ENCODE measurements around the gene TARS3.

The TARS3 gene

GRCh38 chr15:101620671-101621070 lies 103.6 kb downstream of the TARS3 start:
- TF ChIP-seq ZNF565 (CRISPR knock-in tag; conservative IDR thresholded peaks at IDR 0.05; ENCODE audit: low read depth): no peak
- TF ChIP-seq OSR1 (CRISPR knock-in tag; IDR thresholded peaks at IDR 0.05): no peak
- no peak for TF ChIP-seq ARNTL (CRISPR knock-in tag; IDR thresholded peaks at IDR 0.05; ENCODE audit: borderline replicate concordance, low read depth)
- TF ChIP-seq ZNF8 (CRISPR knock-in tag; IDR thresholded peaks at IDR 0.05): no peak
- TF ChIP-seq PPARA (CRISPR knock-in tag; IDR thresholded peaks at IDR 0.05; ENCODE audit: borderline replicate concordance): no peak
- no peak for TF ChIP-seq GLIS3 (CRISPR knock-in tag; IDR thresholded peaks at IDR 0.05)

GRCh38 chr15:101619615-101619865 lies 104.7 kb downstream of the TARS3 start:
- ATAC-seq: no peak
- no peak for TF ChIP-seq CSDC2 (CRISPR knock-in tag; IDR thresholded peaks at IDR 0.05)

More at GRCh38 chr15:101620671-101621070, 103.6 kb downstream of the TARS3 start:
- no peak for ATAC-seq

GRCh38 chr15:101618851-101619614 lies 105.2 kb downstream of the TARS3 start:
- ATAC-seq: no peak
- TF ChIP-seq TOX (CRISPR knock-in tag; IDR thresholded peaks at IDR 0.05; ENCODE audit: borderline replicate concordance): no peak
- no peak for TF ChIP-seq SNAI2 (CRISPR knock-in tag; IDR thresholded peaks at IDR 0.05)
- no peak for TF ChIP-seq ZNF8 (CRISPR knock-in tag; IDR thresholded peaks at IDR 0.05)
- no peak for TF ChIP-seq BACH2 (CRISPR knock-in tag; IDR thresholded peaks at IDR 0.05; ENCODE audit: borderline replicate concordance)

GRCh38 chr15:101618076-101618475 lies 106.2 kb downstream of the TARS3 start:
- ATAC-seq: no peak
- TF ChIP-seq OSR1 (CRISPR knock-in tag; IDR thresholded peaks at IDR 0.05) (no peak), ZC3H10 (CRISPR knock-in tag; IDR thresholded peaks at IDR 0.05) (no peak), CSRNP3 (CRISPR knock-in tag; IDR thresholded peaks at IDR 0.05) (no peak), ZFP3 (CRISPR knock-in tag; IDR thresholded peaks at IDR 0.05) (no peak), BACH2 (CRISPR knock-in tag; IDR thresholded peaks at IDR 0.05; ENCODE audit: borderline replicate concordance) (no peak), ISL1 (CRISPR knock-in tag; IDR thresholded peaks at IDR 0.05) (no peak), ZNF8 (CRISPR knock-in tag; IDR thresholded peaks at IDR 0.05) (no peak), PATZ1 (CRISPR knock-in tag; IDR thresholded peaks at IDR 0.05; ENCODE audit: borderline replicate concordance) (no peak), CREB5 (CRISPR knock-in tag; IDR thresholded peaks at IDR 0.05; ENCODE audit: low read depth) (no peak)

GRCh38 chr15:101617390-101617965 lies 106.8 kb downstream of the TARS3 start:
- ATAC-seq: no peak
- no peak for TF ChIP-seq ZC3H10 (CRISPR knock-in tag; IDR thresholded peaks at IDR 0.05)
- no peak for TF ChIP-seq CREB5 (CRISPR knock-in tag; IDR thresholded peaks at IDR 0.05; ENCODE audit: low read depth)
- TF ChIP-seq ZFP30 (CRISPR knock-in tag; IDR thresholded peaks at IDR 0.05): no peak
